Adrenal gland (tissue), 12 donors: ENCODE results near the gene ZIC4. TPM values are rescaled to one million over a fixed set of nuclear protein-coding genes. Genes with fewer than 3 reads are reported as not detected.

Experiments
- DNase-seq, 7 donors: peaks; one replicate each; pipeline ENCODE4 v3.0.0-alpha.2; 2019 to 2020
- H3K27ac ChIP-seq, 5 donors: fragments of 200-600 bp; sonication (generic) in 4 of 5; 1 replicate in 3 of 5; 2 replicates in 2 of 5; pipeline versions ENCODE4 v1.5.1 to v1.8.0; 2016 to 2020; ENCODE audit warnings: mild to moderate bottlenecking in 1 of 5
- H3K27me3 ChIP-seq: fragments of 200-600 bp; 2 replicates; pipeline ENCODE4 v1.8.0; 2021
- H3K36me3 ChIP-seq, 2 donors: fragments of 200-600 bp; replicated peaks in 1 of 2; 1 replicate in 1 of 2; 2 replicates in 1 of 2; pipeline versions ENCODE4 v1.5.1 to v1.8.0; 2018 to 2022
- H3K4me1 ChIP-seq, 2 donors: fragments of 200-600 bp; replicated peaks in 1 of 2; 1 replicate in 1 of 2; 2 replicates in 1 of 2; pipeline versions ENCODE4 v1.5.1 to v1.8.0; 2018 to 2021
- H3K4me3 ChIP-seq, 4 donors: fragments of 200-600 bp; sonication (generic) in 3 of 4; one replicate each; pipeline ENCODE4 v1.5.1; 2016 to 2018
- H3K9me3 ChIP-seq, 3 donors: fragments of 200-600 bp; sonication (generic) in 1 of 3; replicated peaks in 1 of 3; 1 replicate in 2 of 3; 2 replicates in 1 of 3; pipeline versions ENCODE4 v1.5.1 to v1.8.0; 2016 to 2021
- CTCF ChIP-seq, 6 experiments: fragments of 450-650 bp in 4 of 6; fragments of 200-600 bp in 2 of 6; sonication (generic) in 1 of 6; IDR thresholded peaks; 1 replicate in 5 of 6; 2 replicates in 1 of 6; pipeline versions ENCODE4 v1.5.1 to v1.8.0; 2016 to 2021; ENCODE audit warnings: antibody characterized with exemption in 6 of 6, mild to moderate bottlenecking in 2 of 6, moderate library complexity in 1 of 6
- POLR2A ChIP-seq, 2 donors: fragments of 450-650 bp; IDR thresholded peaks; one replicate each; pipeline ENCODE4 v1.6.1; 2017; ENCODE audit warnings: antibody characterized with exemption in 2 of 2, mild to moderate bottlenecking in 2 of 2, moderate library complexity in 1 of 2
- WGBS, 4 donors: extraction: QIAGEN DNeasy Blood & Tissue Kit in 2 of 4; methylation state at CpG; one replicate each; pipeline versions ENCODE4 v1.1.5 to v1.1.7; 2013 to 2017; 5-methylcytosine and 5-hydroxymethylcytosine counted together
- intact Hi-C, 2 donors: fragments of 100-400 bp; cut with DNase I; formaldehyde crosslinking; loops; one replicate each; pipeline versions ENCODE4 v1.14.1 to v1.15.0; 2022 to 2023
- polyA plus RNA-seq, 3 donors: library from polyadenylated mRNA; stranded (reverse); fragments of 200-250 nt in 2 of 3; fragments of 350-450 nt in 1 of 3; fragmentation: Illumina TruSeq in 1 of 3; extraction: RNeasy Lipid Tissue Mini Kit (QIAGEN cat#74804) in 1 of 3; gene quantifications; one replicate each; pipeline ENCODE4 v1.2.3, GENCODE V29; 2013 to 2014
- total RNA-seq, 9 donors: library from RNA; depleted of rRNA in 4 of 9; stranded (reverse); fragments of >200 nt in 4 of 9; fragments of 120-200 nt in 1 of 9; fragmentation: NEBNext Ultra II Directional in 1 of 9; extraction: Animal tissue kit (Norgen Biotek cat#: 25700) in 1 of 9; gene quantifications; one replicate each; pipeline versions ENCODE4 v1.1.0 to v1.2.4, GENCODE V29; 2013 to 2023
- donor health status: healthy with polysubstance abuse.
- donor health status: Bipolar disorder and iron deficiency.
- donor health status: DM: yes; HTN: yes; CAD: no.
- donor health status: DM: no; HTN: no; CAD: no.
- donor health status: DM: no; HTN: no; CAD: no.
- donor health status: DM: yes; HTN: yes; CAD: no.

Gene ZIC4
- total and polyA plus RNA-seq, 12 donors, result 0.07 TPM; not detected in 11

GRCh38 chr3:147400999-147401398 is 5.3 kb downstream of the ZIC4 start:
- no peaks in the 10 kb centered on the region for H3K36me3 ChIP-seq
- H3K4me1 ChIP-seq, result no peaks in the 10 kb centered on the region
- WGBS, 4 donors, result 17 to 31% (median 25%) methylated on average over 1 of the region's 1 CpG
- peaks cover 88% of the 10 kb centered on the region for H3K27me3 ChIP-seq
- no peak overlapping the region for H3K27ac ChIP-seq
- no peak for TF ChIP-seq CTCF (IDR thresholded peaks at IDR 0.05)
- TF ChIP-seq POLR2A (IDR thresholded peaks at IDR 0.05), result no peak
- DNase-seq, result no peak
- H3K9me3 ChIP-seq, result no peaks in the 10 kb centered on the region
- no peak overlapping the region for H3K4me3 ChIP-seq
- intact Hi-C loops, result no loop called here

GRCh38 chr3:147400111-147400510 is 6.2 kb downstream of the ZIC4 start:
- H3K9me3 ChIP-seq, result no peaks in the 10 kb centered on the region
- no peak for TF ChIP-seq CTCF (IDR thresholded peaks at IDR 0.05)
- no peak overlapping the region for H3K27ac ChIP-seq
- DNase-seq, result no peak
- H3K4me1 ChIP-seq, result no peaks in the 10 kb centered on the region
- no peaks in the 10 kb centered on the region for H3K36me3 ChIP-seq
- H3K4me3 ChIP-seq, result no peak overlapping the region
- intact Hi-C loops, result no loop called here
- H3K27me3 ChIP-seq, result peaks cover 88% of the 10 kb centered on the region

- no peak for DNase-seq
- Histone ChIP-seq H3K27me3 (peaks cover 87% of the 10 kb centered on the region), H3K9me3 (no peaks in the 10 kb centered on the region), H3K36me3 (no peaks in the 10 kb centered on the region), H3K27ac (no peak overlapping the region), H3K4me1 (no peaks in the 10 kb centered on the region), H3K4me3 (no peak overlapping the region)
- TF ChIP-seq POLR2A (IDR thresholded peaks at IDR 0.05) (no peak), CTCF (IDR thresholded peaks at IDR 0.05) (no peak)
- intact Hi-C loops, result no loop called here
- 54 to 65% (median 57%) methylated on average over 2 of the region's 2 CpGs for WGBS, 4 donors
These were observed 7.4 kb downstream of the ZIC4 start for GRCh38 chr3:147398813-147399534.

- Histone ChIP-seq H3K4me1 (peaks cover 0 to 7% of the 10 kb centered on the region in 2 donors), H3K27ac (no peak overlapping the region), H3K9me3 (no peaks in the 10 kb centered on the region), H3K4me3 (no peak overlapping the region), H3K27me3 (peaks cover 89% of the 10 kb centered on the region), H3K36me3 (no peaks in the 10 kb centered on the region)
- no peak for DNase-seq
- intact Hi-C loops, result no loop called here
- WGBS, 4 donors, result 13 to 22% (median 14%) methylated on average over 32 to 46 of the region's 46 CpGs
- TF ChIP-seq CTCF (IDR thresholded peaks at IDR 0.05), result no peak
These were observed 8.2 kb downstream of the ZIC4 start for GRCh38 chr3:147397875-147398812.
